NCI-H2196 (cell line): ENCODE data around the gene LRRN4.
"Not testable (repeated sequence)": the region's sequence is repeated elsewhere in the genome, so short reads cannot be mapped to it uniquely, and the experiment has no call there.

Experiments used
- DNase-seq: peaks from one replicate; lab custom pipeline; 2025; ENCODE audit not compliant: unreplicated experiment; lab: John Stamatoyannopoulos, UW

Gene LRRN4

DNA sequence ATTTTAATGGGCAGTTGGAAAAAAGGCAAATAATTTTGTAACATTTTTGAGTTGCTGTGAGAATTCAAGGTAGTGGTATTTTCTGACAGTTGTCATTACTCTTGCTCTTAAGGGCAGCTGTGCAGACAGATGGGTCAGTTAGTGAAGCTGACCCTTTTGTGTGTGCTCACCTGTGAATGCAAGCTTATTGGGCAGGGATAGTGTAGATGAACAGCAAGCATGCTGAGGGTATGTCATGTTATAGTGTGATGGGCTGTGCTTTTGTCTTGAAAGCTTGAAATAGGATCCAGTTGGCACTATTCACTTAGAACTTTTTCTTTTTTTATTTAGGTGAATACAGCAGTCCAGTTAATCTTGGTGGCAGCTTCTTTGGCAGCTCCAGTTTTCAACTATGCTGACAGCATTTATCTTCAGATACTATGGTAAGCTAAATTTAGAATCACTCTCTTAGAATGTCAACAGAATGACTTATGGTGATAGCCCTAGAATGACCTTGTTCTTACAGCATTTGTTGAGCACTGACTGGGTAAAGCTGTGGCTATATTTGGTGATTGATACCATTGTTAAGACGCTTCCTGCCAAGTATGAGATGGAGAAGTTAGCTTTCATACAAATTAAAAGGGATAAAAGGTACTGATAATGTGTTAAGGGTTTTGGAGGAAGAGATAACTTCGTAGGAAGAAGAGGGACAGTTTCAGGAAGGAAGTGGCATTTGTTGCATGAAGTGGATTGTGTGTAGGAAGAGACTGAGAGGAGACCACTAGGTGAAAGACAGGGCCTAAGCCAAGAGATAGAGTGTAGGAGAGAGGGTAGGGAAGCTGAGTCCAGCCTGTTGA, 19.5 kb downstream of the LRRN4 start:
- DNase-seq, result no peak

DNA sequence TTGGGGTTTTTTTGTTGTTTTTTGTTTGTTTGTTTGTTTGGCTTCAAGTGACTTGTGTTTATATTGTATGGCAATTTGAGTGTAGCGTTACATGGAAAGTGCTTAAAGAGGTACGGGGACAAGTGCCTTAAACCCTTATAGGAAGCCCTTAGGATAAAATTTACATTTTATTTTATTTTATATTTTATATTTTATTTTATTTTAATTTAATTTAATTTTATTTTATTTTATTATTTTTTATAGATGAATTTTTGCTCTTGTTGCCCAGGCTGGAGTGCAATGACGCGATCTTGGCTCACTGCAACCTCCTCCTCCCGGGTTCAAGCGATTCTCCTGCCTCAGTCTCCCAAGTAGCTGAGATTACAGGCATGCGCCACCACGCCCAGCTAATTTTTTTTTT, 21.0 kb downstream of the LRRN4 start:
- not testable (repeated sequence) for DNase-seq

DNA sequence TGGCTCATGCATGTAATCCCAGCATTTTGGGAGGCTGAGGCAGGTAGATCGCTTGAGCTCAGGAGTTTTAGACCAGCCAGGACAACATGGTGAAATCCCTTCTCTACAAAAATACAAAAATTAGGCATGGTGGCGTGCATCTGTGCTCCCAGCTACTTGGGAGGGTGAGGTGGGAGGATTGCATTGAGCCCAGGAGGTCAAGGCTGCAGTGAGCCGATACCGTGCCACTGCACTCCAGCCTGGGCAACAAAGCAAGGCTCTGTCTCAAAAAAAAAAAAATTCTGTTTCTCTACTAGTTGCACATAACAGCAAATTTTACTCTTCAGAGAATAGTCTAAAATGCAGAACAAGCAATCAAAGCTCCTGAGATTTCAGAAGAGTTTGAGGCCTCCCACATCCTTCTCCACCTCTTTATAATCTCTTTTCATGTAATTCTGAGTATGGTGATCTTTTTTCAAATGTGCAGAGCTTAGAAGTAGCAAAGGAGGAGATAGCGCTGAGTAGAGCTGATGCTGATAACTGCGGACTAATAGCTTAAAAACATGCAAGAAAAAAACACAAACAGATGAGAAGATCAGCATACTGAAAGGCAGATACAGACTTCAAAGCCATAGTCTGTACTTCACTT, 23.3 kb downstream of the LRRN4 start:
- DNase-seq, result no peak

DNA sequence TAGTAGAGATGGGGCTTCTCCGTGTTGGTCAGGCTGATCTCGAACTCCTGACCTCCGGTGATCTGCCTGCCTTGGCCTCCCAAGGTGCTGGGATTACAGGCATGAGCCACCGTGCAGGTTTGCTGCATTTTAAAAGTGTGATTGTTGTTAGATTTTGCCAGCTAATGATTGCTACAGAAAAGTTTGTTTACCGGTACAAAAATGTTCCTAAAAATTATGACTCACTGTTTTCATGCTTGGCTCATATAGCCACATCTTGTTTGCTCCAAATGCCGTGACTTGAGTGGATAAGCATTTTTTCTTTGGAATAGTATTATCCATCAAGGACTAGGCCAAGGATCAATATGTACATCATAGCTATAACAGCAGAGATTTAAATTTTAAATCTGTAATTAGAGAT, 24.3 kb downstream of the LRRN4 start:
- DNase-seq, result no peak

DNA sequence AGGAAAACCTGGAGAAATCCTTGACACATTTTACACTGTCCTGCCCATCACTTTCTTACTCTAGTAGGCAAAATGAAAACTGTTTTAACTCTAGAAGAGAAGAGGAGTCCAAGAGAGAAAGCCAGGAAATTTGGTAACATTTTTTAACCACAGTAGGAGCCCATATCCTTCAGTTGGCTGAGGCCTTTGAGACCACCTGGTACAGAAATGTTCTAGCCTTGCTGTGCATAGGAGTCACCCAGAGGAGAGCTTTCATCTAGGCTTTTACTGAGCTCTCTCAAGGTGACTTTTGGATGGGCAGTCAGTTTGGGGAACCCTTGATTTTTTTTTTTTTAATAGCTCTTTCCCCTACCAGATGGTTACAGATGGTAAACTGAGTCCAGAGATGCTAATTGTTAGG, 25.0 kb downstream of the LRRN4 start:
- DNase-seq, result no peak

DNA sequence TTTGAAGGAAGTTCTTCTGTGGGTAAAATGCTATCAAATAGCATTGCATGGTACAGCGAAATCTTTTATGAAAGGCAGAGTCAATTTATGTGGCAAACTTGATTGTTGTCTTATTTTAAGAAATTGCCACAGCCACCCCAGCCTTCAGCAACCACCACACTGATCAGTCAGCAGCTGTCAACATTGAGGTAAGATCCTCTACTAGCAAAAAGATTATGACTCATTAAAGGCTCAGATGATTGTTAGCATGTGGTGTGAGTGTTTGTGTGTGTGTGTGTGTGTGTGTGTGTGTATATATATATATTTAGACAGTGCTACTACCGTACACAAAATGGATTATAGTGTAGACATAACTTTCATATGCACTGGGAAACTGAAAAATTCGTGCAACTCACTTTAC, 27.8 kb downstream of the LRRN4 start:
- DNase-seq, result no peak

DNA sequence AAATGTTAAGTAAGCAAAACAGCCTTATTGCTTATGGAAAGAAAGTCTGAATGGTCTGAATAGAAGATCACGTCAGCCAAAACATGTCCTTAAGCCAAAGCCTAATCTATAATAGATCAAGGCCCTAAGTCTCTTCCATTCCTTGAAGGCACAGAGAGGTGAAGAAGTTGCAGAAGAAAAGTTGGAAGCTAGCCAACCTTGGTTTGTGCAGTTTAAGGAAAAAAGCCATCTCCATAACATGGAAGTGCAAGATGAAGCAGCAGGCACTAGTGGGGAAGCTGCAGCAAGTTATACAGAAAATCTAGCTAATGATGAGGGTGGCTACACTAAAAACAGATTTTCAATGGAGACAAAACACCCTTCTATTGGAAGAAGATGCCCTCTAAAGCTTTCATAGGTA, 29.1 kb downstream of the LRRN4 start:
- DNase-seq, result no peak

DNA sequence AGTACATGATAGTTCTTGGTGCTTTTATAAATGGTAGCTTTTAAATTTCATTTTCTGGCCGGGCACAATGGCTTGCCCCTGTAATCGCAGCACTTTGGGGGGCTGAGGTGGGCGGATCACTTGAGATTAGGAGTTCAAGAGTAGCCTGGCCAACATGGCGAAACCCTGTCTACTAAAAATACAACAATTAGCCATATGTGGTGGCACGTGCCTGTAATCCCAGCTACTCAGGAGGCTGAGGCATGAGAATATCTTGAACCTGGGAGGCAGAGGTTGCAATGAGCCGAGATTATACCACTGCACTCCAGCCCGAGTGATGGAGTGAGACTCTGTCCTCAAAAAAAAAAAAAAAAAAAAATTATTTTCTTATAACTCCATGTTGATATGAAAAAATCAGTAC, 36.0 kb downstream of the LRRN4 start:
- DNase-seq, result no peak

DNA sequence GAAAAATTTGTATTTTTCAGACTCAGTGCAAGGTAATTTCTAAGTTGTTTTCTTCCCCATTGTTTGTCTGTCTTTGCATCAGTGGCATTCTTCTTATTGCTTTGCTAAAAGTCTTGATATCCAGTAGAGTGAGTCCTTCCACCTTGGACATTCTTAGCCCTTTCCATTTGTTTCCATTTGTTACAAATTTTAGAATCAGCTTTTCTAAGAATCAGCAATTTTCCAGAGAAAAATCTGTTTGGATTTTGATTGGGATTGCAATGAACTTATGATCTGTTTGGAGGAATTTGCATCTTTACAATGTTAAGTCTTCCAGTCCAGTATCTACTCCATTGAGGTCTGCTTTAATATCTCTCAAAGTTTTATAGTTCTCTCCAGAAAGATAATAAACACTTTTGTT, 36.4 kb downstream of the LRRN4 start:
- no peak for DNase-seq

DNA sequence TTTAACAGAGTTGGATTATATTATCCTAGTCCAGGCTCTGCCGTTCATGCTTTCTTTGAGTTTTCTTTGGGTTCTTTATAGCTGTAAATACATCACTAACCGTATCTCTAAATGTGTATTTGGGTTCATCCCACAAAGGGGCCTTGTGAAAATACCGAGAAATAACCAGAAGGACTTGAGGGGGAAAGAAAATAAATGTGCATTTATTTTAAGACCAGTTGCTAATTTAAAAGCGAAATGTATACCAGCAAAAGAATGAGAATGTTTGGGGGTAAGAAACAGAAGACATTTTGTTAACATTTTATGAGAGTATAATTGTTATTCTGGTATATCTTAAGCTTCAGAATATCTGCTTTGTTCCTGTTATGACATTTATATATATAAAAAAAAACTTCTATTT, 38.9 kb downstream of the LRRN4 start:
- DNase-seq, result no peak

DNA sequence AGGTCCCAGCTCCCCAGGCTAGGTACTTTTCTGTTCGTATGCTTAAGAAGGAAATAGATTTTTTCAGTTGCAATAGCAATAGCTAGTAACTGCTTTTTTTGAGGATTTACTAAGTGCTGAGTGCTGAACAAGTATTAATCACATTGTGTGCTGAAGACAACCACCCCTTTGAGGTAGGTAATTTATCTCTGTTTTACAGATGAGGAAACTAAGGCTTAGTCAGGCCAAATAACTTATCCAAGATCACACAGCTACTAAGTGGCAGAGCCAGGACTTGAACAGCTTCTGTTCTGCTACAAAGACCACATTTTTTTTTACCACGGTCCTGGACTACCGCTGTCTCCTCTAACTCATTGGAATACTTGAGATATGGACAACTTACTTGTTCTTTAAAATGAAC, 39.8 kb downstream of the LRRN4 start:
- DNase-seq, result no peak

DNA sequence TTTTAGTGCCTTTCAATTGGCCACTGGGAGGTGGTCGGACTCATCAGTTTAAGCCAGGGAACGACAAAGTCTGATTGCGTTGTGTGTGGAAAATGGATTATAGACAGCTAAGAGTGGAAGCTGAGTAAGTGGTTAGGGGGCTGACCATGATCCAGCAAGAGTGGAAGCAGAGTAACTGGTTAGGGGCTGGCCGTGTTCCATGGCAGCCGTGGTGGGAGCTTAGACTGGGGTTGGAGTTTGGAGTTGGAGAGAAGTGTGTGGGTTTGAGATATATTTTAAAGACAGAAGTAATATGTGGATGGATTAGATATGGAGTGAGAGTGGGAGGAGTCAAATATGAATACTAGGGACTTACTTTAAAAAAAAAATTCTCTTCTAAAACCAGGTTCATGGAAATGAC, 41.7 kb downstream of the LRRN4 start:
- DNase-seq, result no peak

DNA sequence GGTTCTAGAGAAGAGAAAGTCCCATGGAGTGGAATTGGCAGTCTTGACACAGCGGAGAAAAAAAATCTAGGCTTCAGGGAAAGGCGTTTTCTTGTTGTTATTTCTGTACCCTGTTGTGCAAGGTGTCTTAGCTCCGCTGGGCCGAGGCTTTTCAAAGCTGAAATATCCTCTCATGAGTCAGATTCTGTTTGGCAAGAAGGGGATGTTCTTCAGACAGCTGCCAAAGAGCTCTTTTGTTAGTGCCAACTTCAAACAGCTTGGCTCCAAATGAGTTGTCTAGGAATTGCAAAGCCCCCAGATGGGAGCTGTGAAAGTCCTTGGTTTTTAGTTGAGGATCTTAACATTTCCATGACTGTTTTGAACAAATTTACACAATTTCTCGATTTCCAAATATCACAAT, 45.6 kb downstream of the LRRN4 start:
- DNase-seq, result peak; percentile 18

DNA sequence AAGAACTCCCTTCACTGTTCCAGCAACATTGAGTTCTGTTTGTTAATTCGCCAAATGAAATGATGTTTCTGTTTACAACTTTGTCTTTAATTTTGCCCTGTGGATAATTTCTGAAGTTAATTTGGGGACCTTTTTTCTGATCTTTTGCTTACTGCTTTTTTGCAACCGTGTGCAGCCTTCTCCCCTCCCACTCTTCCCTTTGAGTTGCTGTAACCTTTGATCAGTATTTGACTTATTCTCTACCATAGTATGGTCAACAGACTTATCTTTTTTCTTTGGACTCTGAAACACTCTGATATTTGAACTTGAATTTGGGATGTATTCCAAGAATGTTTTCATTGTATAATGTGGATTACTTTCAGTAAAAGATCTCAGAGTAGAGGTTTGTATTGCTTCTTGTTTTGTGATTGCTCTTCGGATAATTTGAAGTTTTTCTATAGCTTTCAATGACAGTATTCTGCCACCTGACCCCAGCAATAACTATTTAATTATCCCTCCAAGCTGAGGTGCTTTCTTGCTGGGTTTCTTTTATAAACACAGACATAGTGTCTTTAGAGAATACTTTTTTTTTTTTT, 46.2 kb downstream of the LRRN4 start:
- no peak for DNase-seq

DNA sequence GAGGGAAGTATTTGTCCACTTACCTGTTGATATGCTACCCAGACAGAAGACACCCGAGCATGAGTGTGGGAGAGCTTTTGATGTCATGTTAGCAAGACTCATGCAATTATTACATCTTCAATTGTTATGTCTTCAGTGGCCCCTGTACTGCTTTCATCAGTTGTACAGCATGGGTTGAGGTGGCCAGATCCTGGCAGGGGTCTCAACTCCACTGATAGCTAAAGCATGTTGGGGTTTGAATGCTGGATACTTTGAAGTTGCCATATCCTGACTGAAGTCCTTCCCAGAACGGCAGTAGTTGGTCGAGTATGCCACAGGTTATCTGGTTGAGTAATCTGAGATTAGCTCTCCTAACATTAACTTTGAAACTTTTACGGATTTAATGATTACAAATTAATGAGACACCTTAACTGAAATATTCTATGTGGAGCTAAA, 46.7 kb downstream of the LRRN4 start:
- no peak for DNase-seq

DNA sequence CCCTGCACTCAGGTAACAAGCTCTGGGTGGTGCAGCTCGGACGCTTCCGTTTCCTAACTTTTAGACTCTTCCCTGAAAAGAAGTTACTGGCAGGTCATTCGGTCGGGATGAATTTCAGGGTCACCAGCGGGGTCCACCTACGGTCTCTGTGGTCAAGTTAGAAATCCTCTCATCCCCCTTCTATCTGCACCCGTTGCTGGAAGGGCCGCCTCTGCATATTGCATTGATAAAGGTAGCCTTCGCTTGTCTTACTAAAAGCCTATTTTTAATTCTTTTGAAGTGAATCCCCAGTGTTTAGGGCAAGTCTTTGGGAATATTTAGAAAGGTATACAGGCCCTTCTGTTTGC, 47.3 kb downstream of the LRRN4 start:
- no peak for DNase-seq

DNA sequence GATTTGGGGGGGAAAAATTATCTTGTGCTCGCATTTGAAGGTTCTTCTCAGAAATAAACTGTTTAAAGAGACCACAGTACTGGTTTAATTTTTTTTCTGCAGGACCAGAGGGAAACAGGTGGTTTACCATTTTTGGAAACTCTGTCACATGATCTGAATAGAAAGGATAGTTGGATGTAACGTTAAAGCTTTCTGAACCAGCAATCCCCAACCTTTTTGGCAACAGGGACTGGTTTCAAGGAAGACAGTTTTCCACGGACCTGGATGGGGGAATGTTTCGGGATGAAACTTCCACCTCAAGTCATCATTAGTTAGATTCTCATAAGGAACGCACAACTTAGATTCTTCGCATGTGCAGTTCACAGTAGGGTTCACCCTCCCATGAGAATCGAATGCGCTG, 53.0 kb downstream of the LRRN4 start:
- DNase-seq, result no peak

DNA sequence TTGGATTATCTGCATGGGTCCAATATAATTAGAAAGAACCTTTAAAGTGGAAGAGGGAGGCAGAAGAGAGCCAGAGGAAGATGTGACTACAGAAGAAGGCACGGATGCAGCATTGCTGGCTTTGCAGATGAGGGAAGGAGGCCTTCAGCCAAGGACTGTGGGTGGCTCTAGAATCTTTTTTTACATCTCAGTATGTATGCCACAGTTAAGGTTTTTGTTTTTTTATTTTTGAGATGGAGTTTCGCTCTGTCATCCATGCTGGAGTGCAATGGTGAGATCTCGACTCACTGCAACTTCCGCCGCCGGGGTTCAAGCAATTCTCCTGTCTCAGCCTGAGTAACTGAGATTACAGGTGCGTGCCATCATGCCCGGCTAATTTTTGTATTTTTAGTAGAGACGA, 54.1 kb downstream of the LRRN4 start:
- no peak for DNase-seq

DNA sequence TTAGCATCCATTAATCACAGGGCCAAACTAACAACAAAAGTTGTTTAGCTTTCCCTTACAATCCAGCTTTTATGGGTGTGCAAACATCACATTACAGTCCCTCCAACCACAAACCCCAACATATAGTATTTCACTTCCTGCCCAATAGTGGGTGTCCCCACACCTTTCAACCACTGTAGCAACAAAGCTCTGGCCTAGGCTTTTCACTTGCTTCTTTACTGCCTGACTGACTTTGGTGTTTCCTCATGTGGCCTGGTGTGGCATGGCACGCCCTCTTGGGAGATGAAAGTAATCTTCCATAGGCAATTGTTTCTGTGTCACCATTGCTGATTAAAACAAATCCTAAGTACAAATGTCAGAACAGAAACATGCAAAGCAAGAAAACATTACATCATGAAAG, 57.1 kb downstream of the LRRN4 start:
- DNase-seq, result peak; percentile 30

DNA sequence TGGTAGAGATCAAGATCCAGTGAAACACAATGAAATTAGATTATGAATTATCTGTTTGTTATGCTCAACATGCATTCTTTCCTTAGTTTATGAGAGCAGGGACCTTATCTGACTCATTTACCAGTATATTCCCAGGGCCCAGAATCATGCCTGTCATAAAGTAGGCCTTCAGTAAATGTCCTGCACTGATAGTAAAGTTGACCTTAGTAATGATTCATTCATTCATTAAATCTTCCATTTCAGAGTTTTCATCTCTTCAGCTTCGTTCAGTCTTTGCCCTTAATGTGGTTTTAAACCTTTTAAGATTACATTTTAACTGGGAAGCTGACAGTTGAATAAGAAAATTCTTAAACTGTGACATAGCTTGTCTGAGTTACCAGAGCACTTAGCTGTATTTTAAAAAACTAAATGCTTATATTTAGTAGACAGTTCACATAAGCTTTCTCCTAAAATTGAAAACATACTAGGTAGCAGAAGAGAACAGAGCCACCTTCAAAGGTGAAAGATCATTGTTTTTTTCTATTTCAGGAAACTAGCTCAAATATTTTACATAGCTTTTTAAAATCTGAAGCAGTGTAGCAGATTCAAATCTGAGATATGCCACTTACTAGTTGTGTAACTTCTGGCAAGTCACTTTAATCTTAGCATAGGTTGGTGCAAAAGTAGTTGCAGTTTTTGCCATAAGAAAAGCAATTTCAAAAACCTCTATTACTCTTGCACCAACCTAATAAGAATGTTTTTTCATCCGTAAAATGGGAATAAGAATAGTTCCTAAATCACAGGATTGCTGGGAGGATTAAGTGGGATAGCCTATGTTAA, 62.0 kb downstream of the LRRN4 start:
- DNase-seq, result no peak

DNA sequence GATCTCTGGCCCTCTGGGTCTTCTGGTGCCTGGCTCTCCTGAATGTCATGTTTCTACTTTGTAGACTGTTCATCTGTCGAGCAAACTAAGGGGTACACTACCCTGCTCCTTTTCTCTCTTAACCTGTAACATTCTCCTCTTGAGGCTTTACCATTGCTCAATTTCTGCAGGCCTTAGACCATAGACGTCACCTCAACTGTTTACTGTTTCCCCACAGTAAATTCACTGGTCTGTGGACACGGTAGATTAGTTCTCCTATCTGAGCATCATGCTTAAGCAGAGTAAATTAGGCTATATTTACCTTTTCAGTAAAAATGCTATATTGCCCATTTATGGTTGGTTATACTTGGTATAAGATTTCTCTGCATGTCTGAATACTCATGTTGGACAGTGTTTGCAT, 62.9 kb downstream of the LRRN4 start:
- no peak for DNase-seq
